Measurements from ENCODE around the gene PLPPR1. TPM values are rescaled to one million over a fixed set of nuclear protein-coding genes. Genes with fewer than 3 reads are reported as not detected.

The PLPPR1 gene
- total RNA-seq, 1 experiment from 2014 or later, result 2.4 TPM

DNA sequence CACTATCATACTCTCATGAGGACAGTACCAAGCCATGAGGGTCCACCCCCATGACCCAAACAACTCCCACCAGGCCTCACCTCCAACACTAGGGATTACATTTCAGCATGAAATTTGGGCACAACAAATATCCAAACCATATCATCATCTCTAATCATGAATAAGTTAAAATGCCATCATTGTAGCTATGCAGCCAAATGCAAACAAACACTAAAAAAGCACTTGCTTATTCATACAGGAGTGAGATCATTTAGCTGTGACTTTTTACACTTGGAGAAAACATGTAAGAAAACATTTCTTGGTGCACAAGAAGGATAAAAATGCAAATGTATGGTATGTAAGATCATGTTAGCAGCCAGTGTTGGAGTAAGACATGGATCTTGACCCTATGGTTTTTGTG lies 332.1 kb downstream of the PLPPR1 start:
- Histone ChIP-seq H2BK5ac (ENCODE audit: insufficient read length, low read length) (no peak overlapping the region), H3K79me2 (ENCODE audit: insufficient read depth, low read length) (no peaks in the 10 kb centered on the region), H3K9ac (ENCODE audit: extremely low read depth, insufficient read length, low read length) (no peak overlapping the region), H3K9me3 (ENCODE audit: control insufficient read depth, low read depth, low read length) (no peaks in the 10 kb centered on the region), H3K23ac (ENCODE audit: insufficient read length, low read depth, low read length) (no peak overlapping the region), H2AK5ac (ENCODE audit: insufficient read length, low read length) (no peak overlapping the region), H3K4me1 (ENCODE audit: insufficient read depth, low read length) (no peaks in the 10 kb centered on the region), H4K20me1 (ENCODE audit: control insufficient read depth, insufficient read depth, insufficient read length) (no peaks in the 10 kb centered on the region), H2BK12ac (ENCODE audit: insufficient read length, low read depth, low read length) (no peak overlapping the region), H3K27ac (ENCODE audit: insufficient read length, low read depth, low read length) (no peak overlapping the region), H3K4me2 (ENCODE audit: insufficient read depth, insufficient read length, low read length) (no peak overlapping the region), H3K27me3 (ENCODE audit: insufficient read depth, low read length) (no peaks in the 10 kb centered on the region), H3K56ac (ENCODE audit: insufficient read length, low read depth, low read length) (no peak overlapping the region), H3K4ac (ENCODE audit: low read depth, low read length) (no peak overlapping the region), H3K79me1 (ENCODE audit: insufficient read depth, low read depth, low read length, poor library complexity, severe bottlenecking) (no peaks in the 10 kb centered on the region), H3K23me2 (ENCODE audit: insufficient read length, low read depth, low read length, poor library complexity, severe bottlenecking) (no peaks in the 10 kb centered on the region), H2BK20ac (ENCODE audit: low read depth, low read length, poor library complexity, severe bottlenecking) (no peak overlapping the region), H2AFZ (ENCODE audit: low read length) (no peak overlapping the region), H4K8ac (replicated peaks; ENCODE audit: insufficient read length, low read depth, low read length) (no peak overlapping the region), H2BK120ac (ENCODE audit: low read depth, low read length, poor library complexity, severe bottlenecking) (no peak overlapping the region), H3K14ac (ENCODE audit: insufficient read depth, low read length) (no peak overlapping the region), H4K5ac (ENCODE audit: insufficient read length, low read depth, low read length) (no peak overlapping the region), H4K91ac (ENCODE audit: insufficient read length, low read depth, low read length) (no peak overlapping the region), H2BK15ac (ENCODE audit: low read depth, low read length) (no peak overlapping the region), H3K18ac (ENCODE audit: insufficient read length, low read depth, low read length) (no peak overlapping the region), H3T11ph (ENCODE audit: low read length) (no peak overlapping the region)
- no peak for TF ChIP-seq CTCF (conservative IDR thresholded peaks at IDR 0.05)
- DNase-seq, result no peak
- Mint-ChIP-seq H3K9me3 (peaks cover 0 to 4% of the 10 kb centered on the region in 2 experiments; a peak in 1 of 5 replicates), H3K4me1 (no peaks in the 10 kb centered on the region), H3K4me3 (no peak overlapping the region), H3K27me3 (ENCODE audit: low read depth) (no peaks in the 10 kb centered on the region), H3K36me3 (ENCODE audit: insufficient read depth in 1 of 3, low read depth in 3 of 3) (no peaks in the 10 kb centered on the region), H3K27ac (no peak overlapping the region)
